Measurements from ENCODE around the gene DDO.
"Not testable (repeated sequence)": the region's sequence is repeated elsewhere in the genome, so short reads cannot be mapped to it uniquely, and the experiment has no call there.

Gene DDO

GRCh38 chr6:110415086-110415916 is at the start of gene DDO:
Gene DDO, minus strand, starts transcription at chr6:110415575. Its CDS starts 2,113 bp downstream, at chr6:110413462.
- no peak for DNase-seq

GRCh38 chr6:110462884-110463481 is 47.6 kb upstream of the DDO start:
- DNase-seq = no peak

GRCh38 chr6:110461376-110461775 is 46.0 kb upstream of the DDO start:
- DNase-seq = no peak

GRCh38 chr6:110459137-110459536 is 43.8 kb upstream of the DDO start:
- no peak for DNase-seq

GRCh38 chr6:110458476-110458875 is 43.1 kb upstream of the DDO start:
- no peak for DNase-seq

- DNase-seq = not testable (repeated sequence)
These were observed 42.3 kb upstream of the DDO start for GRCh38 chr6:110457567-110458175.

GRCh38 chr6:110456694-110457093 is 41.3 kb upstream of the DDO start:
- DNase-seq = no peak

GRCh38 chr6:110449541-110449895 is 34.1 kb upstream of the DDO start:
- no peak for DNase-seq

- DNase-seq = no peak
These were observed 33.6 kb upstream of the DDO start for GRCh38 chr6:110448846-110449540.

- no peak for DNase-seq
These were observed 32.4 kb upstream of the DDO start for GRCh38 chr6:110447761-110448160.

- no peak for DNase-seq
These were observed 31.0 kb upstream of the DDO start for GRCh38 chr6:110446405-110446804.

GRCh38 chr6:110440026-110440425 is 24.7 kb upstream of the DDO start:
- DNase-seq = no peak

- DNase-seq = no peak
These were observed 24.0 kb upstream of the DDO start for GRCh38 chr6:110439356-110439755.

- DNase-seq = no peak
These were observed 19.7 kb upstream of the DDO start for GRCh38 chr6:110434961-110435602.

GRCh38 chr6:110432285-110432900 is 17.0 kb upstream of the DDO start:
- no peak for DNase-seq

- no peak for DNase-seq
These were observed 15.4 kb upstream of the DDO start for GRCh38 chr6:110430741-110431140.

GRCh38 chr6:110430236-110430635 is 14.9 kb upstream of the DDO start:
- DNase-seq = no peak

- DNase-seq = no peak
These were observed 12.8 kb upstream of the DDO start for GRCh38 chr6:110428153-110428552.

GRCh38 chr6:110425816-110426215 is 10.4 kb upstream of the DDO start:
- DNase-seq = no peak

GRCh38 chr6:110422444-110422822 is 7.1 kb upstream of the DDO start:
- DNase-seq = no peak

GRCh38 chr6:110421749-110422443 is 6.5 kb upstream of the DDO start:
- no peak for DNase-seq

Measured in NCI-H1694 treated with DMSO at 0.1 percent for 48 hours (cell line).